B cell (primary cell): ENCODE data around the gene TNRC6A. TPM values are rescaled to one million over a fixed set of nuclear protein-coding genes. Genes with fewer than 3 reads are reported as not detected.
"Not testable (repeated sequence)": the region's sequence is repeated elsewhere in the genome, so short reads cannot be mapped to it uniquely, and the experiment has no call there.

Experiments
- ATAC-seq: fragments of 200-7000 bp; cut with Tn5 transposase; one replicate; pipeline ENCODE4 v1.10.0; 2021; ENCODE audit warnings: low read depth, mild to moderate bottlenecking, moderate number of reproducible peaks, moderate library complexity
- CTCF ChIA-PET: fragments of 350-600 bp; sonication (Branson Sonifier 250); formaldehyde crosslinking; loops from one replicate; lab custom pipeline; 2021; ENCODE audit warnings: antibody characterized with exemption, inconsistent platforms; lab: Charles Lee
- POLR2A ChIA-PET: fragments of 350-600 bp; sonication (Branson Sonifier 250); formaldehyde crosslinking; loops from one replicate; lab custom pipeline; 2021; ENCODE audit warnings: antibody characterized with exemption; lab: Charles Lee
- DNase-seq: peaks from one replicate; pipeline ENCODE4 v3.0.0; 2013
- H2AFZ ChIP-seq: 2 replicates; pipeline ENCODE4 v1.6.1; 2012; ENCODE audit warnings: mild to moderate bottlenecking, low read depth, low read length; ENCODE audit not compliant: insufficient read depth, poor library complexity, severe bottlenecking
- H3K27ac ChIP-seq, 2 donors: 1 replicate in 1 of 2; 2 replicates in 1 of 2; pipeline ENCODE4 v1.5.1; 2012 to 2013; ENCODE audit warnings: low read length in 2 of 2, mild to moderate bottlenecking in 2 of 2, moderate library complexity in 1 of 2
- H3K27me3 ChIP-seq, 4 experiments: fragments of 200-600 bp in 1 of 4; sonication (generic) in 1 of 4; replicated peaks in 1 of 4; 1 replicate in 2 of 4; 2 replicates in 2 of 4; pipeline versions ENCODE4 v1.6.1 to v1.7.0; 2013 to 2016; ENCODE audit warnings: low read length in 3 of 4, mild to moderate bottlenecking in 2 of 4, mixed read lengths in 1 of 4, moderate library complexity in 1 of 4; ENCODE audit not compliant: insufficient read depth in 4 of 4, control insufficient read depth in 3 of 4; ENCODE audit errors: control extremely low read depth in 1 of 4
- H3K36me3 ChIP-seq, 2 experiments: replicated peaks in 1 of 2; 1 replicate in 1 of 2; 2 replicates in 1 of 2; pipeline versions ENCODE4 v1.6.1 to v1.7.1; 2013; ENCODE audit warnings: low read length in 1 of 2; ENCODE audit not compliant: insufficient read depth in 2 of 2, control insufficient read depth in 1 of 2; ENCODE audit errors: control extremely low read depth in 1 of 2, extremely low read depth in 1 of 2
- H3K4me1 ChIP-seq, 2 donors: fragments of 200-600 bp in 1 of 2; sonication (generic) in 1 of 2; 1 replicate in 1 of 2; 2 replicates in 1 of 2; pipeline versions ENCODE4 v1.5.1 to v1.6.1; 2013 to 2017; ENCODE audit warnings: low read length in 2 of 2; ENCODE audit not compliant: control insufficient read depth in 2 of 2, insufficient read depth in 2 of 2
- H3K4me2 ChIP-seq: replicated peaks from 2 replicates; pipeline ENCODE3; 2012; ENCODE audit warnings: mild to moderate bottlenecking, low read depth, low read length; ENCODE audit not compliant: poor library complexity, severe bottlenecking
- H3K4me3 ChIP-seq, 5 experiments: fragments of 200-600 bp in 1 of 5; sonication (generic) in 1 of 5; 1 replicate in 3 of 5; 2 replicates in 2 of 5; pipeline versions ENCODE4 v1.5.1 to v1.7.0; 2011 to 2016; ENCODE audit warnings: low read length in 4 of 5, mild to moderate bottlenecking in 4 of 5, low read depth in 2 of 5, control low read depth in 1 of 5, moderate library complexity in 1 of 5; ENCODE audit not compliant: insufficient read depth in 1 of 5; ENCODE audit errors: control extremely low read depth in 1 of 5, extremely low read depth in 1 of 5
- H3K79me2 ChIP-seq: fragments of 200-600 bp; sonication (generic); one replicate; pipeline ENCODE4 v1.6.0; 2016; ENCODE audit warnings: low read length; ENCODE audit not compliant: control insufficient read depth, insufficient read depth
- H3K9ac ChIP-seq: fragments of 200-600 bp; sonication (generic); 2 replicates; pipeline ENCODE4 v1.6.1; 2017; ENCODE audit warnings: mild to moderate bottlenecking, low read length, moderate library complexity
- H3K9me3 ChIP-seq, 3 donors: one replicate each; pipeline versions ENCODE4 v1.6.1 to v1.7.1; 2013; ENCODE audit warnings: low read length in 2 of 3; ENCODE audit not compliant: control insufficient read depth in 2 of 3, insufficient read depth in 1 of 3; ENCODE audit errors: control extremely low read depth in 1 of 3
- H4K20me1 ChIP-seq: 2 replicates; pipeline ENCODE4 v1.6.0; 2012; ENCODE audit warnings: mild to moderate bottlenecking, low read length; ENCODE audit not compliant: insufficient read depth, control insufficient read depth, poor library complexity, severe bottlenecking
- H3K27ac Mint-ChIP-seq: one replicate; pipeline ENCODE4 v1.8.0; 2021; ENCODE audit warnings: mixed read lengths
- H3K27me3 Mint-ChIP-seq: one replicate; pipeline ENCODE4 v1.8.0; 2021; ENCODE audit warnings: mixed read lengths
- H3K4me1 Mint-ChIP-seq: one replicate; pipeline ENCODE4 v1.8.0; 2021; ENCODE audit warnings: mixed read lengths
- H3K4me3 Mint-ChIP-seq: one replicate; pipeline ENCODE4 v1.8.0; 2021; ENCODE audit warnings: mixed read lengths
- H3K9me3 Mint-ChIP-seq: one replicate; pipeline ENCODE4 v1.8.0; 2022; ENCODE audit warnings: mixed read lengths; ENCODE audit not compliant: insufficient read depth
- CTCF ChIP-seq: fragments of 200-600 bp; IDR thresholded peaks from one replicate; pipeline ENCODE4 v1.8.0; 2022; ENCODE audit warnings: antibody characterized with exemption, mild to moderate bottlenecking
- EZH2 ChIP-seq: IDR thresholded peaks from 2 replicates; pipeline ENCODE4 v1.6.1; 2012; ENCODE audit warnings: borderline replicate concordance, low read depth, mild to moderate bottlenecking, moderate library complexity, low read length; ENCODE audit not compliant: insufficient read depth, poor library complexity, severe bottlenecking
- WGBS: methylation state at CpG from one replicate; pipeline ENCODE4 v1.1.5; 2013; ENCODE audit warnings: missing lambda C conversion rate; ENCODE audit not compliant: insufficient coverage; 5-methylcytosine and 5-hydroxymethylcytosine counted together
- intact Hi-C: fragments of 100-400 bp; cut with micrococcal nuclease; formaldehyde crosslinking; loops from one replicate; pipeline ENCODE4 v1.10.0; 2022
- polyA plus RNA-seq: library from polyadenylated mRNA; depleted of rRNA; stranded (reverse); fragments of >200 nt; gene quantifications from 2 replicates; pipeline ENCODE4 v1.2.3, GENCODE V29; 2012
- total RNA-seq, 2 donors: library from RNA; stranded (reverse); fragments of 120-200 nt in 1 of 2; gene quantifications; 1 replicate in 1 of 2; 2 replicates in 1 of 2; pipeline versions ENCODE4 v1.2.3 to v1.2.4, GENCODE V29; 2013 to 2022

Gene TNRC6A
- total and polyA plus RNA-seq, 2 donors (not counting 1 experiment from before 2014, with no cell fraction given), result 79.3 to 104 TPM

- intact Hi-C loops, result no loop called here
- no peak for TF ChIP-seq CTCF
- TF ChIP-seq EZH2, result no peak
- H3K27ac Mint-ChIP-seq, result no peak overlapping the region
- peaks cover 67% of the 10 kb centered on the region for H3K4me1 Mint-ChIP-seq
- ChIA-PET CTCF (no interaction called here), POLR2A (no interaction called here)
- Histone ChIP-seq H3K27me3 (no peaks in the 10 kb centered on the region), H3K9me3 (no peaks in the 10 kb centered on the region), H3K4me2 (peak overlapping the region; percentile 1), H3K4me3 (no peak overlapping the region), H2AFZ (no peak overlapping the region), H3K4me1 (peaks cover 8 to 16% of the 10 kb centered on the region in 2 donors), H3K9ac (no peak overlapping the region), H3K36me3 (peaks cover 6 to 16% of the 10 kb centered on the region in 2 experiments), H3K79me2 (peaks cover 93% of the 10 kb centered on the region), H3K27ac (no peak overlapping the region), H4K20me1 (peaks cover 96% of the 10 kb centered on the region)
- H3K27me3 Mint-ChIP-seq, result no peaks in the 10 kb centered on the region
- no peaks in the 10 kb centered on the region for H3K9me3 Mint-ChIP-seq
- DNase-seq (no peak), ATAC-seq (no peak)
- no peak overlapping the region for H3K4me3 Mint-ChIP-seq
These were observed 19.9 kb downstream of the TNRC6A start for GRCh38 chr16:24749310-24749709.

- H3K9me3 Mint-ChIP-seq, CTCF ChIA-PET, H3K9me3 ChIP-seq, H3K27me3 Mint-ChIP-seq, H2AFZ ChIP-seq, intact Hi-C loops, H3K27ac ChIP-seq, H3K4me3 Mint-ChIP-seq, H3K27me3 ChIP-seq, DNase-seq, H3K4me3 ChIP-seq, H3K27ac Mint-ChIP-seq, ATAC-seq, H3K9ac ChIP-seq, POLR2A ChIA-PET, H3K4me2 ChIP-seq: not testable (repeated sequence)
- WGBS, result 99% methylated on average over 4 of the region's 5 CpGs
- Histone ChIP-seq H3K4me1 (peaks cover 8 to 16% of the 10 kb centered on the region in 2 donors), H3K79me2 (peaks cover 93% of the 10 kb centered on the region), H3K36me3 (peaks cover 6 to 16% of the 10 kb centered on the region in 2 experiments), H4K20me1 (peaks cover 96% of the 10 kb centered on the region)
- peaks cover 66% of the 10 kb centered on the region for H3K4me1 Mint-ChIP-seq
These were observed 20.4 kb downstream of the TNRC6A start for GRCh38 chr16:24749872-24750271.
